Left renal pelvis (tissue), 4 donors: ENCODE measurements around the gene SMTN. TPM values are rescaled to one million over a fixed set of nuclear protein-coding genes. Genes with fewer than 3 reads are reported as not detected.
"Not testable (repeated sequence)": the region's sequence is repeated elsewhere in the genome, so short reads cannot be mapped to it uniquely, and the experiment has no call there.

ENCODE experiments used
- DNase-seq, 4 donors: peaks; one replicate each; pipeline ENCODE4 v3.0.0-alpha.2; 2013; ENCODE audit warnings: low read depth in 4 of 4, low spot score in 3 of 4
- polyA plus RNA-seq, 4 donors: library from polyadenylated mRNA; unstranded; fragments of 120-200 nt; gene quantifications; one replicate each; pipeline ENCODE4 v1.2.1, GENCODE V29; 2013; ENCODE audit not compliant: insufficient read length in 4 of 4

Gene SMTN
- polyA plus RNA-seq, 4 donors, result 31.0 to 52.3 (median 45.0) TPM

- DNase-seq, result not testable (repeated sequence)
Measured at GRCh38 chr22:31069691-31070314, 11.3 kb upstream of the SMTN start.

- not testable (repeated sequence) for DNase-seq
Measured at GRCh38 chr22:31073125-31073524, 8.0 kb upstream of the SMTN start.

- not testable (repeated sequence) for DNase-seq
Measured at GRCh38 chr22:31073545-31074145, 7.5 kb upstream of the SMTN start.

GRCh38 chr22:31075961-31076360, 5.2 kb upstream of the SMTN start:
- no peak for DNase-seq

- no peak for DNase-seq
Measured at GRCh38 chr22:31077681-31078080, 3.4 kb upstream of the SMTN start.

- not testable (repeated sequence) for DNase-seq
Measured at GRCh38 chr22:31078389-31078788, 2.7 kb upstream of the SMTN start.

- no peak for DNase-seq
Measured at GRCh38 chr22:31079095-31079642, 1.9 kb upstream of the SMTN start.

GRCh38 chr22:31080164-31080847, 812 bp upstream of the SMTN start:
- no peak for DNase-seq

GRCh38 chr22:31081963-31082605, 966 bp downstream of the SMTN start:
- no peak for DNase-seq

- DNase-seq, result no peak
Measured at GRCh38 chr22:31082606-31083376, 1.7 kb downstream of the SMTN start.

- DNase-seq, result no peak
Measured at GRCh38 chr22:31083377-31083768, 2.3 kb downstream of the SMTN start.

- no peak for DNase-seq
Measured at GRCh38 chr22:31083923-31084810, 3.0 kb downstream of the SMTN start.

GRCh38 chr22:31084811-31085492, 3.8 kb downstream of the SMTN start:
- DNase-seq, result no peak

- DNase-seq, result no peak
Measured at GRCh38 chr22:31085493-31085824, 4.3 kb downstream of the SMTN start.

- no peak for DNase-seq
Measured at GRCh38 chr22:31085928-31086327, 4.8 kb downstream of the SMTN start.

- DNase-seq, result no peak
Measured at GRCh38 chr22:31086703-31087330, 5.7 kb downstream of the SMTN start.

GRCh38 chr22:31087744-31088215, 6.7 kb downstream of the SMTN start:
- no peak for DNase-seq

- DNase-seq, result no peak
Measured at GRCh38 chr22:31088233-31088986, 7.3 kb downstream of the SMTN start.
